Heart left ventricle (tissue), 16 donors: Measurements from ENCODE around the gene ACSF3. TPM values are rescaled to one million over a fixed set of nuclear protein-coding genes. Genes with fewer than 3 reads are reported as not detected.

Experiments used
- ATAC-seq, 4 donors: fragments of 200-7000 bp; cut with Tn5 transposase; one replicate each; pipeline ENCODE4 v1.9.1; 2020 to 2022; ENCODE audit warnings: moderate library complexity in 4 of 4, mild to moderate bottlenecking in 3 of 4, moderate number of reproducible peaks in 1 of 4
- DNase-seq, 5 donors: peaks; one replicate each; pipeline ENCODE4 v3.0.0-alpha.2; 2020
- H3K27ac ChIP-seq, 12 donors: fragments of 200-600 bp; sonication (generic) in 4 of 12; one replicate each; pipeline versions ENCODE4 v1.5.0 to v1.8.0; 2016 to 2022; ENCODE audit warnings: mild to moderate bottlenecking in 2 of 12
- H3K27me3 ChIP-seq, 9 donors: fragments of 200-600 bp; sonication (generic) in 2 of 9; one replicate each; pipeline versions ENCODE4 v1.5.1 to v1.8.0; 2016 to 2022; ENCODE audit warnings: mild to moderate bottlenecking in 3 of 9
- H3K36me3 ChIP-seq, 9 donors: fragments of 200-600 bp; sonication (generic) in 2 of 9; one replicate each; pipeline versions ENCODE4 v1.5.0 to v1.8.0; 2018 to 2022; ENCODE audit warnings: mild to moderate bottlenecking in 2 of 9
- H3K4me1 ChIP-seq, 12 donors: fragments of 200-600 bp; sonication (generic) in 4 of 12; one replicate each; pipeline versions ENCODE4 v1.5.0 to v1.8.0; 2016 to 2022; ENCODE audit warnings: mild to moderate bottlenecking in 3 of 12
- H3K4me3 ChIP-seq, 12 donors: fragments of 200-600 bp; sonication (generic) in 4 of 12; one replicate each; pipeline versions ENCODE4 v1.5.0 to v1.8.0; 2017 to 2022; ENCODE audit warnings: mild to moderate bottlenecking in 9 of 12, moderate library complexity in 4 of 12
- H3K9me3 ChIP-seq, 12 donors: fragments of 200-600 bp; sonication (generic) in 4 of 12; one replicate each; pipeline versions ENCODE4 v1.5.0 to v1.8.0; 2016 to 2022; ENCODE audit warnings: mild to moderate bottlenecking in 1 of 12
- POLR2A ChIP-seq, 2 donors: fragments of 450-650 bp; IDR thresholded peaks; one replicate each; pipeline ENCODE4 v1.6.1; 2017; ENCODE audit warnings: antibody characterized with exemption in 2 of 2, mild to moderate bottlenecking in 2 of 2, moderate library complexity in 2 of 2
- WGBS, 4 donors: extraction: QIAGEN DNeasy Blood & Tissue Kit in 2 of 4; methylation state at CpG; one replicate each; pipeline versions ENCODE4 v1.1.5 to v1.1.7; 2013 to 2018; 5-methylcytosine and 5-hydroxymethylcytosine counted together
- intact Hi-C, 10 donors: fragments of 100-400 bp; cut with DNase I; formaldehyde crosslinking; loops; one replicate each; pipeline versions ENCODE4 v1.11.1 to v1.14.2; 2022
- polyA plus RNA-seq, 2 donors: library from polyadenylated mRNA; stranded (reverse); fragments of 200-250 nt; gene quantifications; one replicate each; pipeline ENCODE4 v1.2.3, GENCODE V29; 2013
- total RNA-seq, 9 donors: library from RNA; depleted of rRNA in 2 of 9; stranded (reverse); fragments of >200 nt in 2 of 9; fragmentation: NEBNext Ultra II Directional in 3 of 9; extraction: Animal tissue kit (Norgen Biotek cat#: 25700) in 3 of 9; gene quantifications; one replicate each; pipeline versions ENCODE4 v1.1.0 to v1.2.4, GENCODE V29; 2016 to 2023
- TF ChIP-seq, protein P1 (sequence below), 12 donors: fragments of 200-600 bp; sonication (generic) in 4 of 12; IDR thresholded peaks; one replicate each; pipeline versions ENCODE4 v1.5.0 to v1.8.0; 2018 to 2022; ENCODE audit warnings: antibody characterized with exemption in 12 of 12, mild to moderate bottlenecking in 5 of 12
- donor health status: ischemic (EF 13 %, LVEDD 7.1; RV severe dilation, severe dysfunction).
- donor health status: healthy with polysubstance abuse.
- donor health status: DM: no; HTN: yes; CAD: no.
- donor health status: DM: no; HTN: no; CAD: no.
- donor health status: ischemic (EF 25% LVEDD 6.9; RV normal size, moderate dysfunction).
- donor health status: ischemic (EF 25% LVEDD 5.7; RV mildly dilated, moderate dysfunction).
- donor health status: healthy.
- donor health status: DM: yes; HTN: yes; CAD: no.
- donor health status: ischemic (EF 35%, LVEDD 5.7; RV mildly dilated, moderate dysfunction).
- donor health status: nonischemic (EF 11% LVEDD 7.7; RV severe dilation, severe dysfunction).
- donor health status: DM: yes; HTN: yes; CAD: no.
- donor health status: PGD.
- donor health status: ischemic (EF 29% LVEDD 5.4; RV normal size, mild dysfunction).
- donor health status: nonischemic (EF 23%, LVEDD 6.1; RV moderate dilation, normal function).

Gene ACSF3
- total and polyA plus RNA-seq, 11 donors = 10.3 to 26.3 (median 19.3) TPM

- WGBS, 4 donors = 88 to 92% (median 90%) methylated on average over 37 of the region's 37 CpGs
- H3K4me3 ChIP-seq = no peak overlapping the region
- ATAC-seq = no peak
- TF ChIP-seq, protein P1, sequence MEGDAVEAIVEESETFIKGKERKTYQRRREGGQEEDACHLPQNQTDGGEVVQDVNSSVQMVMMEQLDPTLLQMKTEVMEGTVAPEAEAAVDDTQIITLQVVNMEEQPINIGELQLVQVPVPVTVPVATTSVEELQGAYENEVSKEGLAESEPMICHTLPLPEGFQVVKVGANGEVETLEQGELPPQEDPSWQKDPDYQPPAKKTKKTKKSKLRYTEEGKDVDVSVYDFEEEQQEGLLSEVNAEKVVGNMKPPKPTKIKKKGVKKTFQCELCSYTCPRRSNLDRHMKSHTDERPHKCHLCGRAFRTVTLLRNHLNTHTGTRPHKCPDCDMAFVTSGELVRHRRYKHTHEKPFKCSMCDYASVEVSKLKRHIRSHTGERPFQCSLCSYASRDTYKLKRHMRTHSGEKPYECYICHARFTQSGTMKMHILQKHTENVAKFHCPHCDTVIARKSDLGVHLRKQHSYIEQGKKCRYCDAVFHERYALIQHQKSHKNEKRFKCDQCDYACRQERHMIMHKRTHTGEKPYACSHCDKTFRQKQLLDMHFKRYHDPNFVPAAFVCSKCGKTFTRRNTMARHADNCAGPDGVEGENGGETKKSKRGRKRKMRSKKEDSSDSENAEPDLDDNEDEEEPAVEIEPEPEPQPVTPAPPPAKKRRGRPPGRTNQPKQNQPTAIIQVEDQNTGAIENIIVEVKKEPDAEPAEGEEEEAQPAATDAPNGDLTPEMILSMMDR (IDR thresholded peaks at IDR 0.05) = no peak
- TF ChIP-seq POLR2A (IDR thresholded peaks at IDR 0.05) = no peak
- H3K9me3 ChIP-seq = no peaks in the 10 kb centered on the region
- peak in 1 of 5 donors; percentile 20 for DNase-seq
- no peaks in the 10 kb centered on the region for H3K27me3 ChIP-seq
- H3K27ac ChIP-seq = no peak overlapping the region
- intact Hi-C loops = loop anchor here in 2 of 10 donors (10.0 kb wide), 2 partner anchors 57 to 113 kb away; partner anchors contain the start of gene ZNF778 (in 1 of the 2)
- H3K4me1 ChIP-seq = peaks cover 0 to 34% (median 0%) of the 10 kb centered on the region in 12 donors
- H3K36me3 ChIP-seq = peaks cover 0 to 67% (median 51%) of the 10 kb centered on the region in 9 donors
Observed at GRCh38 chr16:89101303-89102040, 7.8 kb downstream of the ACSF3 start.

- H3K27ac ChIP-seq = no peak overlapping the region
- H3K4me3 ChIP-seq = no peak overlapping the region
- no peaks in the 10 kb centered on the region for H3K9me3 ChIP-seq
- H3K27me3 ChIP-seq = no peaks in the 10 kb centered on the region
- H3K36me3 ChIP-seq = peaks cover 0 to 73% (median 55%) of the 10 kb centered on the region in 9 donors
- ATAC-seq = no peak
- WGBS, 4 donors = 76 to 86% (median 82%) methylated on average over 5 to 14 of the region's 14 CpGs
- peaks cover 0 to 28% (median 0%) of the 10 kb centered on the region in 12 donors for H3K4me1 ChIP-seq
- intact Hi-C loops = loop anchor here in 2 of 10 donors (10.0 kb wide), 2 partner anchors 57 to 113 kb away; partner anchors contain the start of gene ZNF778 (in 1 of the 2)
- DNase-seq = no peak
- TF ChIP-seq, protein P1 (IDR thresholded peaks at IDR 0.05) = no peak
- TF ChIP-seq POLR2A (IDR thresholded peaks at IDR 0.05) = no peak
Observed at GRCh38 chr16:89102041-89102471, 8.4 kb downstream of the ACSF3 start.

DNA sequence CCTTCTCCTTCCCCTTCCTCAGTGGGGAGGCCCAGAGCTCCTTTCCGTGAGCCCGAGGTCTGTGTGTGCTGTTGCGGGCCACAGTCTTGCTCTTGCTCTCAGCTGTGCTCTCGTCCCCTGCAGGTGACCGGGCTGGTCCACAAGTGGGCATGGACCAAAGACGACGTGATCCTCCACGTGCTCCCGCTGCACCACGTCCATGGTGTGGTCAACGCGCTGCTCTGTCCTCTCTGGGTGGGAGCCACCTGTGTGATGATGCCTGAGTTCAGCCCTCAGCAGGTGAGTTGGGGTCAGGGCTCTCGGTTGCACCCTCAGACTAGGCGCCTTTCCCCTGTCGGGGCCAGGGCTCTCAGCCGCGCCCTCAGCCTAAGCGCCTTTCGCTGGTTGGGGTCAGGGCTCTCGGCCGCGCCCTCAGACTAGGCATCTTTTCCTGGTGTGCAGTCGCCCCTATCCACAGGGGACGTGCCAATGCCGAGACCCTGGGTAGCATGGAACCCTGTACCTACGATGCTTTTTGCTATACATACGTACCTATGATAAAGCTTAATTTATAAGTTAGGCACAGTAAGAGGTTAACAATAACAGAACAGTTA is 8.9 kb downstream of the ACSF3 start:
- Histone ChIP-seq H3K36me3 (peaks cover 0 to 78% (median 60%) of the 10 kb centered on the region in 9 donors), H3K27ac (no peak overlapping the region), H3K4me3 (no peak overlapping the region), H3K27me3 (no peaks in the 10 kb centered on the region), H3K9me3 (no peaks in the 10 kb centered on the region), H3K4me1 (peaks cover 0 to 23% (median 0%) of the 10 kb centered on the region in 12 donors)
- no peak for TF ChIP-seq POLR2A (IDR thresholded peaks at IDR 0.05)
- TF ChIP-seq, protein P1 (IDR thresholded peaks at IDR 0.05) = no peak
- intact Hi-C loops = loop anchor here in 2 of 10 donors (10.0 kb wide), 2 partner anchors 58 to 112 kb away; partner anchors contain the start of gene ZNF778 (in 1 of the 2)
- no peak for ATAC-seq
- peak in 1 of 5 donors; percentile 49 for DNase-seq
- WGBS, 4 donors = 92 to 95% (median 93%) methylated on average over 25 to 27 of the region's 27 CpGs

- DNase-seq (no peak), ATAC-seq (no peak)
- Histone ChIP-seq H3K4me3 (no peak overlapping the region), H3K9me3 (no peaks in the 10 kb centered on the region), H3K36me3 (peaks cover 0 to 83% (median 65%) of the 10 kb centered on the region in 9 donors), H3K27me3 (no peaks in the 10 kb centered on the region), H3K27ac (no peak overlapping the region), H3K4me1 (peaks cover 0 to 17% (median 0%) of the 10 kb centered on the region in 12 donors)
- WGBS, 4 donors = 92 to 97% (median 94%) methylated on average over 22 of the region's 22 CpGs
- intact Hi-C loops = loop anchor here in 2 of 10 donors (10.0 kb wide), 2 partner anchors 58 to 112 kb away; partner anchors contain the start of gene ZNF778 (in 1 of the 2)
- TF ChIP-seq, protein P1 (IDR thresholded peaks at IDR 0.05) = no peak
- no peak for TF ChIP-seq POLR2A (IDR thresholded peaks at IDR 0.05)
Observed at GRCh38 chr16:89103156-89103555, 9.5 kb downstream of the ACSF3 start.
